ENCODE measurements around the gene TUG1.

The TUG1 gene

GRCh38 chr22:30947816-30948454, 21.1 kb upstream of the TUG1 start:
- peak; percentile 55 to 56 for DNase-seq

- no peak for DNase-seq
Measured at GRCh38 chr22:30948930-30949342, 20.1 kb upstream of the TUG1 start.

- no peak for DNase-seq
Measured at GRCh38 chr22:30949934-30950660, 19.0 kb upstream of the TUG1 start.

GRCh38 chr22:30953206-30953605, 15.9 kb upstream of the TUG1 start:
- DNase-seq = no peak

GRCh38 chr22:30955153-30955552, 13.9 kb upstream of the TUG1 start:
- DNase-seq = no peak

GRCh38 chr22:30964858-30965257, 4.2 kb upstream of the TUG1 start:
- no peak for DNase-seq

GRCh38 chr22:30968015-30968923, 796 bp upstream of the TUG1 start, which contains the start of gene MORC2:
Gene MORC2, minus strand, starts transcription at chr22:30968774. Its CDS starts 885 bp downstream, at chr22:30967889.
- DNase-seq = peak in 1 of 2 experiments; percentile 46

GRCh38 chr22:30969532-30970355, 679 bp downstream of the TUG1 start:
- DNase-seq = peak; percentile 14 to 24

- no peak for DNase-seq
Measured at GRCh38 chr22:30970356-30970746, 1.3 kb downstream of the TUG1 start.

GRCh38 chr22:30978304-30978962, 9.4 kb downstream of the TUG1 start:
- peak; percentile 87 for DNase-seq

GRCh38 chr22:30979932-30980331, 10.9 kb downstream of the TUG1 start:
- DNase-seq = no peak

- no peak for DNase-seq
Measured at GRCh38 chr22:30982512-30982911, 13.4 kb downstream of the TUG1 start.

- no peak for DNase-seq
Measured at GRCh38 chr22:30984317-30984716, 15.3 kb downstream of the TUG1 start.

- DNase-seq = no peak
Measured at GRCh38 chr22:30985561-30986208, 16.6 kb downstream of the TUG1 start.

GRCh38 chr22:30989474-30989873, 20.4 kb downstream of the TUG1 start:
- peak; percentile 87 to 90 for DNase-seq

GRCh38 chr22:30990690-30991089, 21.6 kb downstream of the TUG1 start:
- DNase-seq = no peak

- DNase-seq = no peak
Measured at GRCh38 chr22:30992565-30992964, 23.5 kb downstream of the TUG1 start.

- DNase-seq = no peak
Measured at GRCh38 chr22:30994960-30995359, 25.9 kb downstream of the TUG1 start.

- DNase-seq = peak; percentile 47 to 49
Measured at GRCh38 chr22:30996462-30996861, 27.4 kb downstream of the TUG1 start.

- no peak for DNase-seq
Measured at GRCh38 chr22:30998329-30998728, 29.3 kb downstream of the TUG1 start.

- no peak for DNase-seq
Measured at GRCh38 chr22:31001124-31001770, 32.2 kb downstream of the TUG1 start.
